ENCODE measurements around the gene CTNNA2.

DNA sequence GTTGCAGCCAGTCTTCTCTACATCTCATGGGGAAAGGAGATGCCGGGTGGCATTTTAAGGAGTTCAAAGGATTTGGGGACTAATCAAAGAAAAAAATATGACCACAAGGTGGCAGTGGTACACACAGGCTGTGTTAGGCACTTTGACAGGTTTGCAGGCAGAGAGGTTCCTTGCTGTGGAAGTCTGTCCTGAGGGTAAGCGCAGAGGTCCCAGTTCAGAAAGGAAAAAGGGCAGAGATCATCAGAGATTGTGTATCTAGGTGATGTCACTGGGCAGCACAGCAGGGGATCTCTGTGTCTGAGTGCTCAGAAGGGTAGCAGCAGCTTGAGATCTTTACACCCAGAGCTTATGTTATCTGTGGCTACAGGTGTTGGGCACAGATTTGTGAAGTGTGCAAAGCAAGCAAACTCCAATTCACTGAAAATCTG is 560.3 kb downstream of the CTNNA2 start:
- TF ChIP-seq ZFP3 (CRISPR knock-in tag; IDR thresholded peaks at IDR 0.05) (no peak), TCF4 (CRISPR knock-in tag; IDR thresholded peaks at IDR 0.05; ENCODE audit: borderline replicate concordance) (no peak)
